Mammary epithelial cell (primary cell): ENCODE data around the gene PLOD3.

Experiments used
- EZH2 ChIP-seq: IDR thresholded peaks from 2 replicates; pipeline ENCODE4 v1.6.1; 2012; ENCODE audit warnings: low read length, inconsistent platforms, borderline replicate concordance
- TF ChIP-seq, protein P1 (sequence below), 2 donors: IDR thresholded peaks in 1 of 2; conservative IDR thresholded peaks in 1 of 2; 2 replicates each; pipeline ENCODE4 v1.5.1; 2011 to 2012; ENCODE audit warnings: inconsistent platforms in 2 of 2, low read length in 2 of 2, mild to moderate bottlenecking in 2 of 2, control low read depth in 1 of 2, low read depth in 1 of 2; ENCODE audit not compliant: insufficient read depth in 1 of 2; ENCODE audit errors: extremely low read depth in 1 of 2

DNA sequence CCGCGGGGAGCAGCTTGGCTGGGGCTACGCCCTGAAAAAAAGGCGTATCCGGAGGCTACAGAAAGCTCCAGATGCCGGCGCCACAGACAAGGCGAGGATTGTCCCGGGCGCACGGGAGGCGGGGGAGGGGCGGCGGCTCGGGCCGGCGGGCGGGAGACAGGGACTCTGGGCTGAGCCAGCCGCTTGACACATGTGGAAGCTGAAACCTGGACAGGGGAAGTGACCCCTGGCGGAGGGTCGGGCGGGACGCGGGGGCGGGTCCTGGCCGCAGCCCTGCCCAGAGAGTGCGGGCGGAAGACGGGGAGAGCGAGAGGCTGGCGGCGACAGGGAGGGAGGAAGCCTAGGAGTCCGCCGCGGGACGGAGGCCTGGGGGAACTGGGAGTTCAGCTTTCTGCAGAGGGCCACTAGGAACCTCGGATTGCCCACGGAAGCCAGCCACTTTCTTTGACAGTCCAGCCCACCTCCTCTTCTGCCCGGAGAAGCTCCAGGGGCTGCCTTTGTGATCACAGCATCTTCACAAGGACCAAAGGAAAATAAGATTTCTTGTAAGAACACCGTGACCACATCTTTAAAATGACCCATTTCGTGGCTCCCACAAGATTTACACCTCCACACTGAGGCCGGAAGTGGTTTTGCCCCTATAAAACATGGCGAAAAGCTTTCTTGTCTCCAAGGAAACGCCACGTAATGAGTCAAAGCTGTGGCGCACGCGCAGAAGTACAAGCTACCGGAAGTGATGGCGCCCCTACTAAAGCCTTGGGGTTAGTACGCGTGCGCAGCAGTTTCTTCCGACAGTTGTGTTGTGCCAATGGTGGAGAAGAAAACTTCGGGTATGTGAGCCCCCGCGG lies at the start of gene PLOD3, which contains the start of gene ZNHIT1:
- TF ChIP-seq, protein P1, sequence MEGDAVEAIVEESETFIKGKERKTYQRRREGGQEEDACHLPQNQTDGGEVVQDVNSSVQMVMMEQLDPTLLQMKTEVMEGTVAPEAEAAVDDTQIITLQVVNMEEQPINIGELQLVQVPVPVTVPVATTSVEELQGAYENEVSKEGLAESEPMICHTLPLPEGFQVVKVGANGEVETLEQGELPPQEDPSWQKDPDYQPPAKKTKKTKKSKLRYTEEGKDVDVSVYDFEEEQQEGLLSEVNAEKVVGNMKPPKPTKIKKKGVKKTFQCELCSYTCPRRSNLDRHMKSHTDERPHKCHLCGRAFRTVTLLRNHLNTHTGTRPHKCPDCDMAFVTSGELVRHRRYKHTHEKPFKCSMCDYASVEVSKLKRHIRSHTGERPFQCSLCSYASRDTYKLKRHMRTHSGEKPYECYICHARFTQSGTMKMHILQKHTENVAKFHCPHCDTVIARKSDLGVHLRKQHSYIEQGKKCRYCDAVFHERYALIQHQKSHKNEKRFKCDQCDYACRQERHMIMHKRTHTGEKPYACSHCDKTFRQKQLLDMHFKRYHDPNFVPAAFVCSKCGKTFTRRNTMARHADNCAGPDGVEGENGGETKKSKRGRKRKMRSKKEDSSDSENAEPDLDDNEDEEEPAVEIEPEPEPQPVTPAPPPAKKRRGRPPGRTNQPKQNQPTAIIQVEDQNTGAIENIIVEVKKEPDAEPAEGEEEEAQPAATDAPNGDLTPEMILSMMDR (conservative IDR thresholded peaks at IDR 0.05 in 1 of 2, IDR thresholded peaks at IDR 0.05 in 1 of 2; ENCODE audit: extremely low read depth in 1 of 2, insufficient read depth in 1 of 2, low read depth in 1 of 2, low read length in 2 of 2): peak in 1 of 2 donors; percentile 23
- no peak for TF ChIP-seq EZH2
